ENCODE measurements around the gene INPP4A.

Gene INPP4A

GRCh38 chr2:98547092-98547790 lies 102.6 kb downstream of the INPP4A start (continued):
- no peak for TF ChIP-seq ZNF280C (tag by site-specific recombination; IDR thresholded peaks at IDR 0.05)
- TF ChIP-seq ZNF18 (tag by site-specific recombination; IDR thresholded peaks at IDR 0.05), result no peak

- Histone ChIP-seq H3K4me1 (ENCODE audit: control insufficient read depth, insufficient read depth, low read length) (no peaks in the 10 kb centered on the region), H3K27ac (ENCODE audit: extremely low read depth, low read depth, low read length) (no peak overlapping the region), H3K9me3 (ENCODE audit: control insufficient read depth, insufficient read depth, low read depth, low read length) (no peaks in the 10 kb centered on the region), H3K4me3 (ENCODE audit: low read depth, low read length) (no peak overlapping the region), H3K36me3 (ENCODE audit: control insufficient read depth in 2 of 2, insufficient read depth in 1 of 2, low read length in 2 of 2) (peaks cover 9 to 83% of the 10 kb centered on the region in 2 experiments; a peak in 2 of 3 replicates)
- ChIA-PET POLR2A (interaction anchor here (0.5 kb wide), 1 partner anchor 19 kb away, joined by 4 read pairs; no protein-coding TSS in a partner anchor), CTCF (no interaction called here)
- TF ChIP-seq ZNF777 (tag by site-specific recombination; IDR thresholded peaks at IDR 0.05; ENCODE audit: borderline replicate concordance) (no peak), GLIS1 (tag by site-specific recombination; IDR thresholded peaks at IDR 0.05) (peak; percentile 30)
Measured at GRCh38 chr2:98548920-98549818, 104.5 kb downstream of the INPP4A start.

GRCh38 chr2:98550165-98550564 lies 105.5 kb downstream of the INPP4A start:
- CTCF ChIA-PET, result interaction anchor here (0.7 to 0.9 kb wide), 2 partner anchors 19 to 298 kb away, joined by 3 to 4 read pairs; no protein-coding TSS in a partner anchor
- POLR2A ChIA-PET, result no interaction called here
- Histone ChIP-seq H3K36me3 (ENCODE audit: control insufficient read depth in 2 of 2, insufficient read depth in 1 of 2, low read length in 2 of 2) (peaks cover 5 to 83% of the 10 kb centered on the region in 2 experiments; a peak in 2 of 3 replicates), H3K9me3 (ENCODE audit: control insufficient read depth, insufficient read depth, low read depth, low read length) (no peaks in the 10 kb centered on the region), H3K4me1 (ENCODE audit: control insufficient read depth, insufficient read depth, low read length) (no peaks in the 10 kb centered on the region), H3K4me3 (ENCODE audit: low read depth, low read length) (no peak overlapping the region), H3K27ac (ENCODE audit: extremely low read depth, low read depth, low read length) (no peak overlapping the region)
- TF ChIP-seq ZSCAN30 (tag by site-specific recombination; IDR thresholded peaks at IDR 0.05) (no peak), ZNF350 (tag by site-specific recombination; IDR thresholded peaks at IDR 0.05) (no peak), ZNF549 (tag by site-specific recombination; IDR thresholded peaks at IDR 0.05) (no peak), ZBTB8A (tag by site-specific recombination; IDR thresholded peaks at IDR 0.05) (no peak), HOXA7 (CRISPR knock-in tag; IDR thresholded peaks at IDR 0.05; ENCODE audit: borderline replicate concordance) (no peak), PBX3 (CRISPR knock-in tag; IDR thresholded peaks at IDR 0.05) (no peak), ZNF302 (tag by site-specific recombination; IDR thresholded peaks at IDR 0.05; ENCODE audit: low read depth) (no peak), GLIS2 (tag by site-specific recombination; IDR thresholded peaks at IDR 0.05) (no peak), GLI4 (tag by site-specific recombination; IDR thresholded peaks at IDR 0.05) (no peak)

Data from HEK293 (cell line).